NCI-H345 (cell line): ENCODE data around the gene NELL1.

ENCODE experiments used
- DNase-seq: peaks from one replicate; lab custom pipeline; 2025; lab: John Stamatoyannopoulos, UW

The NELL1 gene

GRCh38 chr11:21421711-21422329 is 752.4 kb downstream of the NELL1 start:
- DNase-seq = no peak

GRCh38 chr11:21426931-21427330 is 757.5 kb downstream of the NELL1 start:
- no peak for DNase-seq

GRCh38 chr11:21427726-21428125 is 758.3 kb downstream of the NELL1 start:
- no peak for DNase-seq

- DNase-seq = no peak
Observed at GRCh38 chr11:21428796-21429195, 759.4 kb downstream of the NELL1 start.

GRCh38 chr11:21429401-21429800 is 760.0 kb downstream of the NELL1 start:
- no peak for DNase-seq

- DNase-seq = no peak
Observed at GRCh38 chr11:21430537-21430936, 761.2 kb downstream of the NELL1 start.

GRCh38 chr11:21446939-21447590 is 777.7 kb downstream of the NELL1 start:
- no peak for DNase-seq

GRCh38 chr11:21447871-21448270 is 778.5 kb downstream of the NELL1 start:
- no peak for DNase-seq

- DNase-seq = no peak
Observed at GRCh38 chr11:21456186-21456585, 786.8 kb downstream of the NELL1 start.

GRCh38 chr11:21460082-21460481 is 790.7 kb downstream of the NELL1 start:
- DNase-seq = no peak

- DNase-seq = no peak
Observed at GRCh38 chr11:21461701-21462100, 792.3 kb downstream of the NELL1 start.

GRCh38 chr11:21464601-21465193 is 795.3 kb downstream of the NELL1 start:
- no peak for DNase-seq

- peak; percentile 2 for DNase-seq
Observed at GRCh38 chr11:21465203-21465602, 795.8 kb downstream of the NELL1 start.

- no peak for DNase-seq
Observed at GRCh38 chr11:21465920-21466319, 796.5 kb downstream of the NELL1 start.

GRCh38 chr11:21470521-21470920 is 801.1 kb downstream of the NELL1 start:
- no peak for DNase-seq

- no peak for DNase-seq
Observed at GRCh38 chr11:21472261-21472660, 802.9 kb downstream of the NELL1 start.

GRCh38 chr11:21474529-21474928 is 805.1 kb downstream of the NELL1 start:
- no peak for DNase-seq

GRCh38 chr11:21475276-21475675 is 805.9 kb downstream of the NELL1 start:
- no peak for DNase-seq

GRCh38 chr11:21476588-21476987 is 807.2 kb downstream of the NELL1 start:
- no peak for DNase-seq

- no peak for DNase-seq
Observed at GRCh38 chr11:21480240-21480639, 810.9 kb downstream of the NELL1 start.

- no peak for DNase-seq
Observed at GRCh38 chr11:21481255-21481654, 811.9 kb downstream of the NELL1 start.

- DNase-seq = no peak
Observed at GRCh38 chr11:21484039-21484438, 814.7 kb downstream of the NELL1 start.

GRCh38 chr11:21485006-21485405 is 815.6 kb downstream of the NELL1 start:
- DNase-seq = no peak

GRCh38 chr11:21485426-21485825 is 816.0 kb downstream of the NELL1 start:
- no peak for DNase-seq
